ENCODE data around the gene UNK.
"Not testable (repeated sequence)": the region's sequence is repeated elsewhere in the genome, so short reads cannot be mapped to it uniquely, and the experiment has no call there.

UNK gene

DNA sequence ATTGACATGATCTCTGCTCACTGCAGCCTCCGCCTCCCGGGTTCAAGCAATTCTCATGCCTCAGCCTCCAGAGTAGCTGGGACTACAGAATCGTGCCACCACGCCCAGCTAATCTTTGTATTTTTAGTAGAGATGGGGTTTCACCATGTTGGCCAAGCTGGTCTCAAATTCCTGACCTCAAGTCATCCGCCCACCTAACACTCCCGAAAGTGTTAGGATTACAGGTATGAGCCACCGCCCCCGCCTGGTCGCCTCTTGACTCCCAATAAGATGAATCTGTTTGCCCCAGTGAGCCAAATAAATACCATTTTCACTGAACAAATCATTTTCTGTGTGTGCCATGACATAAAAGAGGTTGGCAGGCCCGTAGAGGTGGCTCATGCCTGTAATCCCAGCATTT lies 74.8 kb downstream of the UNK start:
- H3K36me3 Mint-ChIP-seq (ENCODE audit: low read depth); H3K9me3 Mint-ChIP-seq; H3K27me3 Mint-ChIP-seq (ENCODE audit: low read depth); H3K4me3 Mint-ChIP-seq: not testable (repeated sequence)
- Mint-ChIP-seq H3K4me1 (ENCODE audit: low read depth) (peaks cover 33% of the 10 kb centered on the region), H3K27ac (peak overlapping the region; percentile 59)

DNA sequence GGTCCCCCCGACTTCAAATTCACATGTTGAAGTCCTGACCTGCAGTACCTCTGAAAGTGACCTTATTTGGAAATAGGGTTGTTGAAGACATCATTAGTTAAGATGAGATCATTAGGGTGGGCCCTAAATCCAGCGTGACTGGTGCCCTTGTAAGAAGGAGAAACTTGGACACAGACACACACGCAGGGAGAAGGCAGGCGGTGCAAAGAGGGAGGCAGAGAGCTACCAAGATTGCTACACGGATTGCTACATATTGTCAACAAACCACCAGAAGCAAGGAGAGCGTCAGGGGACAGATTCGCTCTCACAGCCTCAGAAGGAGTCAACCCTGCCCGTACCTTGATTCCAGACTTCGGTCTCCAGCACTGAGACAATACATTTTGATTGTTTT lies 77.3 kb downstream of the UNK start:
- Mint-ChIP-seq H3K4me3 (no peak overlapping the region), H3K4me1 (ENCODE audit: low read depth) (peaks cover 39% of the 10 kb centered on the region), H3K27ac (peak overlapping the region; percentile 46), H3K27me3 (ENCODE audit: low read depth) (no peaks in the 10 kb centered on the region), H3K36me3 (ENCODE audit: low read depth) (no peaks in the 10 kb centered on the region), H3K9me3 (no peaks in the 10 kb centered on the region)

DNA sequence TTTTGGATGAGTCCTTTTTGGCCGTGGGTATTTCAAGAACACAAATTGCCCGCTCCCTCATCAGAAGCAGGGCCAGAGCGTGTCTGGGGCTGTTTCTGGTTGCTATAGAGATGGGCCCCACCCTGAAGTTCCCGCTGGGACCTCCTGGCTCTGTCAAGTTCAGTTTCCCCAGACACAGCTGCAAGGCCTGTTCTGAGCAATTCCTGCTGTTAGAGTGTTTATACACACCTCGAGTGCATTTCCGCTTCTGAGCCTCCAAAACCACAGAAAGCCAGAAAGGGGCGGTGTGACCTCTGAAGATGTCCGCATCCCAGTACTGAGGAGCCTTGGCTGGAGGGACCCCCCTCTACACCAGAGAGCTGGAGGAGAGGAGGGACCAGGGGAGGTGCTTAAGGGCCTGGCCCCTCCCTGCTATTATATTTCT lies 79.9 kb downstream of the UNK start:
- Mint-ChIP-seq H3K4me1 (ENCODE audit: low read depth) (peaks cover 30% of the 10 kb centered on the region), H3K9me3 (no peaks in the 10 kb centered on the region), H3K27ac (peak overlapping the region; percentile 94), H3K36me3 (ENCODE audit: low read depth) (no peaks in the 10 kb centered on the region), H3K27me3 (ENCODE audit: low read depth) (no peaks in the 10 kb centered on the region), H3K4me3 (peak overlapping the region; percentile 68)

DNA sequence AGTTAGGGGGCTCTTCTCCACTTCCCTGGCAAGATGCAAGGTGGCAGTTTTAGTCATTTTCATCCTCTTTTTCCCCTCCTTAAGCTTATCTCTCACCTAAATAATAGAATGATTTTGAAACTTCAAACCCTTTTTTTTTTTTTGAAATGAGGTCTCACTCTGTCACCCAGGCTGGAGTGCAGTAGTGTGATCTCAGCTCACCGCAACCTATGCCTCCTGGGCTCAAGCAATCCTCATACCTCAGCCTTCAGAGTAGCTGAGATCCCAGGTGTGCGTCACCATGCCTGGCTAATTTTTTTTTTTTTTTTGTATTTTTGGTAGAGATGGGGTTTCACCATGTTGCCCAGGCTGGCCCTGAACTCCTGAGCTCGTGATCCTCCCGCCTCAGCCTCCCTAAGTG lies 80.3 kb downstream of the UNK start:
- H3K4me3 Mint-ChIP-seq, result peak overlapping the region; percentile 68
- H3K27me3 Mint-ChIP-seq (ENCODE audit: low read depth); H3K9me3 Mint-ChIP-seq; H3K36me3 Mint-ChIP-seq (ENCODE audit: low read depth): not testable (repeated sequence)
- peaks cover 30% of the 10 kb centered on the region for H3K4me1 Mint-ChIP-seq (ENCODE audit: low read depth)
- H3K27ac Mint-ChIP-seq, result peak overlapping the region; percentile 94

DNA sequence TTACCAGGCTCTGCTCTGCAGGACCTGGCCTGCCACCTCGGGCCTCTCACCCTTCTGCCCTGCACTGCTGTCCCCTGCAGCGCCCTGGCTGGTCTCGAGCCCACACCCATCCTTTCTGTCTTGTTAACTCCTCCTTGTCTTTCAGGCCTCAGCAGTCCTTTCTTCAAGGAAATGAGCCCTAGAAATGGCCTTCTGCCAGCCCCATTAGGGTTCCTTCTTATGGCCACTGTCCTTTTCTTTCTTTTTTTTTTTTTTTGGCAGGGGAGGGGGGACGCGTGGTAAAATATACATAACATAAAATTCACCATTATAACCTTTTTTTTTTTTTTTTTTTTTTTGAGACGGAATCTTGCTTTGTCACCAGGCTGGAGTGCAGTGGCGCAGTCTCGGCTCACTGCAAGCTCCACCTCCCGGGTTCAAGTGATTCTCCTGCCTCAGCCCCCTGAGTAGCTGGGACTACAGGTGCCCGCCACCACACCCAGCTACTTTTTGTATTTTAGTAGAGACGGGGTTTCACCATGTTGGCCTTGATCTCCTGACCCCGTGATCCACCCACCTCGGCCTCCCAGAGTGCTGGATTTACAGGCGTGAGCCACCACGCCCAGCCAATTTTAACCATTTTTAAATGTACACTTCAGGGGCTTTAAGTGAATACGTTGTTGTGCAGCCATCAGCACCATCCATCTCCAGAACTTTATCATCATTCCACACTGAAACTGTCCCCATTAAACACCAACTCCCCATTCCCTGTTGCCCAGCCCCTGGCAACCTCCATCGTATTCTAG lies 81.0 kb downstream of the UNK start:
- Mint-ChIP-seq H3K4me1 (ENCODE audit: low read depth) (peaks cover 30% of the 10 kb centered on the region), H3K4me3 (peak overlapping the region; percentile 14), H3K27ac (peak overlapping the region; percentile 94)
- not testable (repeated sequence) for H3K27me3 Mint-ChIP-seq (ENCODE audit: low read depth); H3K36me3 Mint-ChIP-seq (ENCODE audit: low read depth); H3K9me3 Mint-ChIP-seq

DNA sequence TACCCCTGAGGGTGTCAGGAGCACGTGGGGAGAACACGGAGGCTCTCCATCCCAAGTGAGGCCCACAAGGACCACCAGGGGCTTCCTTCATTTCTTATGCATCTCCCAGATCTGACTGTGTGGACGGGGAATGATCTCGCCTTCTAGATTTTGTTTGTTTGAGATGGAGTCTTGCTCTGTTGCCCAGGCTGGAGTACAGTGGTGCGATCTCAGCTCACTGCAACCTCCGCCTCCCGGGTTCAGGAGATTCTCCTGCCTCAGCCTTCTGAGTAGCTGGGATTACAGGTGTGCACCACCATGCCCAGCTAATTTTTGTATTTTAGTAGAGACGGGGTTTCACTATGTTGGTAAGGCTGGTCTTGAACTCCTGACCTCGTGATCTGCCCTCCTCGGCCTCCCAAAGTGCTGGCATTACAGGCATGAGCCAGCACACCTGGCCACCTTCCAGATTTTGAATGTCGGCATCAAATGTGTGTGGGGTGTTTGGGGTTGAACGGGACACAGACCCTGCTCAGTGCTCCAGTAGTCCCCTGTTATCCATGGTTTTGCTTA lies 84.2 kb downstream of the UNK start:
- H3K9me3 Mint-ChIP-seq; H3K27ac Mint-ChIP-seq; H3K27me3 Mint-ChIP-seq (ENCODE audit: low read depth); H3K4me3 Mint-ChIP-seq; H3K36me3 Mint-ChIP-seq (ENCODE audit: low read depth): not testable (repeated sequence)
- peaks cover 33% of the 10 kb centered on the region for H3K4me1 Mint-ChIP-seq (ENCODE audit: low read depth)

DNA sequence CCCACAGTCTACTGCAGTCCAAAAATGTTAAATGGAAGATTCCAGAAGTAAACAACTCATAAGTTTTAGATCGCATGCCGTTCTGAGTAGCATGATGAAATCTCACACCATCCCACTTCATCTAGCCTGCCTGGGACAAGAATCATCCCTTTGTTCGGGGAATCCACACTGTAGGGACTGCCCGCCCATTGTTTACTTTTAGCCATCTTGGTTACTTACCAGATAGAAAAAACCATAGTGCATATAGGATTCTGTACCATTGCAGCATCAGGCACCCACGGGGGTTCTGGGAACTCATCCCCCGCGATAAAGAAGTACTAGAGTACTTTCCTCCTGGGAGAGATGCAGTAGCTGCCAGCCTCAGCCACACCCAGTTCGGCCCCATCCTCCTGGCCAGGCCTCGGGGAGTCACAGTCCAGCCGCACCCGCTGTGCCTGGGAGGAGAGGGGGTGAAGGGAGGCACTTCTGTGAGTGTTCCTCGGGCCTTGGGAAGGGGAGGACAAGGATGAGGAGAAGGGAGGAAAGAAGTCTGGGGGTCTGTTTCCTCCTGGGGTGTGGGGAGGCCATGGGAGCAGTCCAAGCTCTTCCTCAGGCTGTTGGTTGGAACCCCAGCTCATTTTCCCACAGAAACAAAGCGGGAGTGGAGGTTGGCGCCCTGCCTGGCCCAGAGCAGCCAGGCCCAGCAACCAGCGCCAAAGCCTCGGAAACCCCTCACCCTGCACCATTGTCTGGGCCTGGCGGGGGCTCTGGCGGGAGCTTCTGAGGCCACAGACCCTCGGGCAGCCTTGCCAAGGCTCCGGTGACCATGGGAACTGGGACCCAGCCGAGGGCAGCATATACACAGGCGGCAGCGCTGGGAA lies 84.9 kb downstream of the UNK start:
- Mint-ChIP-seq H3K36me3 (ENCODE audit: low read depth) (peaks cover 1% of the 10 kb centered on the region), H3K9me3 (no peaks in the 10 kb centered on the region), H3K27ac (no peak overlapping the region), H3K4me1 (ENCODE audit: low read depth) (peaks cover 26% of the 10 kb centered on the region), H3K4me3 (no peak overlapping the region), H3K27me3 (ENCODE audit: low read depth) (no peaks in the 10 kb centered on the region)

DNA sequence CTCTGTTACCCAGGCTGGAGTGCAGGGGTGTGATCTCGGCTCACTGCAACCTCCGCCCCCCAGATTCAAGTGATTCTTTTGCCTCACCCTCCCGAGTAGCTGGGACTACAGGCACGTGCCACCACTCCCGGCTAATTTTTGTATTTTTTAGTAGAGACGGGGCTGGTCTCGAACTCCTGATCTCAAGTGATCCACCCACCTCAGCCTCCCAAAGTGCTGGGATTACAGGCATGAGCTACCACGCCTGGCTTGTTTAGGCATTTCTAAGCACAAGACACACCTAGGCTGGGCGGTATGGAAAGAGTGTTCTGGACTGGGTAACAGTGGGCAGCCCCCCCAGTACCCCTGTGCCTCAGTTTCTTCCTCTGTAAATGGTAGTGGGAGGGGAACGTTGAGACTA lies 85.6 kb downstream of the UNK start:
- not testable (repeated sequence) for H3K27me3 Mint-ChIP-seq (ENCODE audit: low read depth); H3K36me3 Mint-ChIP-seq (ENCODE audit: low read depth); H3K9me3 Mint-ChIP-seq; H3K27ac Mint-ChIP-seq; H3K4me3 Mint-ChIP-seq
- peaks cover 19% of the 10 kb centered on the region for H3K4me1 Mint-ChIP-seq (ENCODE audit: low read depth)

DNA sequence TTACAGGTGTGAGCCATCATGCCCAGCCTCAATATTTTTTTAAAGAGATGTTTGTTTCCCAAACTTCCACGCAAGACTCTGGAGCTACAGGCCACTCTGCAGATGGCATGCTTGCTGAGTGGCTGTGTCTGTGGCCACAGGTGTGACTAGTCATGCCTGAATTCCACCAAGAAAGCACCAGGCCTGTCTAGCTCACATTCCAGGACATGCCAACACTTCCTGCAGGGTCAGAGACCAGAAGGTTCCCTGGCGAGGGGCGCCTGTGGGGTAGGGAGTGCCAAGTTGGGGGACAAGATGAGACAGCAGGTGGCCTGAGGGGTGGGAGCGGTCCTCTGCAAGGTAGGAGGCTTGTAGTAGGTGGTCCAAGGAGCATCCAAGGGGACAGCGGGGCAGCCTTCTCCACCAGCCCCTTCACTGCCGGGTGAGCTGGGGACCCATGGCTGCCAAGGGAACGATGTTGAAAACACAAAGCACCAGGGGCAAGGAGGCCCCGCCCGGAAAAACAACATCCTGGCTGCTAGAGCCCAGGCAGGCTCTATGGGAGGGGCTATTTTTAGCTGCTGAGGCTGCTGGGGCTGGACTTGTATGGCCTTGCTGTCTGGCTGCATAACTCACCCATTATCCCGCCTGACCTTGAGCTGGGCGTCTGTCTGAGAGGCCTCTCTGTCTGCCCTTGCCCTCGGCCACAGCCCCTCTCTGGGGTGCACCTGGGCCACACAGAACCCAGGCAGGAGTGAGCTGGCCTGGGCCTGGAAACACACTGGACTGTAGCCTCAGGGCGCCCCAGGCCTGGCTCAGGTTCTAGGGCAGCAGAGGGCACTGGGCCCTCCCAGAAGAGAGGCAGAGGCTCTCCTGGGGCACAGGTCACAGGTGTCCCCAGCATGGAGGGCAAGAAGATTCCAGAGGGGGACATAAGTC lies 88.1 kb downstream of the UNK start:
- Mint-ChIP-seq H3K4me3 (peak overlapping the region; percentile 38), H3K36me3 (ENCODE audit: low read depth) (peaks cover 7% of the 10 kb centered on the region), H3K27ac (peak overlapping the region; percentile 92), H3K4me1 (ENCODE audit: low read depth) (peaks cover 32% of the 10 kb centered on the region), H3K9me3 (no peaks in the 10 kb centered on the region), H3K27me3 (ENCODE audit: low read depth) (no peaks in the 10 kb centered on the region)

DNA sequence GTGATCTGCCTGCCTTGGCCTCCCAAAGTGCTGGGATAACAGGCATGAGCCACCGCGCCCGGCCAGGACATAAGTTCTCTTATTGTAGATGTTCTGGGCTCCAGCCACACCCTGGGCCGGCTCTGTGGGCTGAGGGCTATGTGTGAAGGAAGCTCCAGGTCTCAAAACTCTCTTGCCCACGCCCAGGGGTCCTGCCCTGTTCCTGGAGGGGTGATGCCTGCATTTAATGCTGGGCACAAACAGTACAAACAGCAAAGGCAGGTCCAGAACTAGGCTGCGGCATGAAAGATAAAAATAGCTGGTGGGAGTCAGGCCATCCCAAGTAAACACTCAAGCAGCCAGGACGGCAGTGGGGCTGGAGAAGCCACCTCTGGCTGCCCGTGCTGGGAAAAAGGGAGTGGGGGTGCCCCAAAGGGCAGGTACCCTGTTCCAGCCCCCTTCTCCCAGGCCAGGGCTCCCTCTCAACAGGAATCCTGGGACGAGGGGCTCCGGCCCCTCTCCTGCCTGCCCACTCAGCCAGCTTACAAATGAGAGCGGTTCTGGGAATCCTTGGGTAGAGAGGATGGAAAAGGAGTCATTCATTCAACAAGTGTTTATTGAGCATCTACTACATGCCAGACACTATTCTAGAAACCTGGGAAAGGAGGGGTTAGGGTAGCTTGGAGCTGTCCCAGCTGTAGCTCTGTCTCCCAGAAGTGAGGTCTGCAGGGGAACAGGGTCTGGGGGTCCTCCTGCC lies 89.1 kb downstream of the UNK start:
- Mint-ChIP-seq H3K27ac (peak overlapping the region; percentile 70), H3K9me3 (no peaks in the 10 kb centered on the region), H3K27me3 (ENCODE audit: low read depth) (no peaks in the 10 kb centered on the region), H3K36me3 (ENCODE audit: low read depth) (peaks cover 7% of the 10 kb centered on the region), H3K4me3 (no peak overlapping the region), H3K4me1 (ENCODE audit: low read depth) (peaks cover 35% of the 10 kb centered on the region)

DNA sequence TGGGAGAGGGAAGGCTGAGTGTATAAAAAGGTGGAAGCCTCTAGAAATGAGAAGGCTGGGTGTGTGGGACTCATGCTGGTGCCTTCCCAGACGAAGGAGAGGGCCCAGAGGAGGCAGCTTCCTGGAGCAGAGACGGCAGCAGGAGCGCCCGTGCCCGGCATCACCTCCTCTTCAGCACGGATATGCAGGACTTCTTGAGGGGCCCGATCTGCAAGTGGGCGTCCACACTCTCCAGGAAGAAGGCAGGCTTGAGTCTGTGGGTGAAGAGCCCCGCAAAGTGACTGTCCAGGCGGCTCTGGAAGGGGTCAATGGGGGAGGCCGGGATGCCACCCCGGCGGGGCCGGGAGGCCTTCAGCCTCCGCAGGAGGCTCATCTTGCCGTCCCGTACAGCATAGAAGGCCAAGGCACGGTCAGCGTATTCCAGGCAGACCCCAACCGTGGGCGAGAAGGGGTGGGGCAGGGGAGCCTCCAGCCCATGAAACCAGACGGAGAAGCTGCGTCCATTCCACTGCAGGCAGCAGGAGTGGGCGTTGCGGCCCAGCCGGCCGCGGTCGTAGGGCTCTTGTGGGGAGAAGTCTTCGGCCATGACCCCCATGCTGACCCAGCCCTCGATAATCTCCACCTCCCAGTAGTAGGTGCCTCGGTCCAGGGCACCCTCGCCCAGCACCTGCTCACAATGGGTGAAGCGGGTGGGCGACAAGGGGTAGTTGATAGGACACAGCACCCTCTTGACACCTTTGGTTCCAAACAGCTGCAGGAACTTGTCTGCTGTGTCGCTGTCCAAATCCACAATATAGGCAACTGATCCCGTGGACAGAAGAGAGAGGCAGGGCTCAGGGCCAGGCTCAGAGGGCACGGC lies 89.9 kb downstream of the UNK start:
- Mint-ChIP-seq H3K27ac (no peak overlapping the region), H3K27me3 (ENCODE audit: low read depth) (no peaks in the 10 kb centered on the region), H3K9me3 (no peaks in the 10 kb centered on the region), H3K4me1 (ENCODE audit: low read depth) (peaks cover 35% of the 10 kb centered on the region), H3K36me3 (ENCODE audit: low read depth) (peaks cover 7% of the 10 kb centered on the region), H3K4me3 (no peak overlapping the region)
